ENCODE measurements around the gene SUSD1. TPM values are rescaled to one million over a fixed set of nuclear protein-coding genes. Genes with fewer than 3 reads are reported as not detected.

The SUSD1 gene
- total and polyA plus RNA-seq, 10 donors, result 4.4 to 26.8 (median 20.2) TPM

- Histone ChIP-seq H3K4me1 (peaks cover 34 to 61% (median 47%) of the 10 kb centered on the region in 6 donors), H3K4me3 (no peak overlapping the region), H3K27me3 (replicated peaks in 1 of 7) (no peaks in the 10 kb centered on the region), H3K27ac (peak overlapping the region in 7 of 8 donors; percentile 2 to 77 (median 49)), H3K36me3 (no peaks in the 10 kb centered on the region), H3K9me3 (no peaks in the 10 kb centered on the region)
- intact Hi-C loops (cut with DNase I; ENCODE audit: low total_unique reads), result no loop called here
- 65 to 79% (median 70%) methylated on average over 13 of the region's 13 CpGs for WGBS, 5 donors
- no peak for DNase-seq
- TF ChIP-seq POLR2A (IDR thresholded peaks at IDR 0.05), result no peak
- TF ChIP-seq CTCF (IDR thresholded peaks at IDR 0.05 in 8 of 11, conservative IDR thresholded peaks at IDR 0.05 in 3 of 11), result no peak
- TF ChIP-seq POLR2AphosphoS5 (IDR thresholded peaks at IDR 0.05), result no peak
These were observed 146.6 kb downstream of the SUSD1 start for GRCh38 chr9:112028242-112029221.

DNA sequence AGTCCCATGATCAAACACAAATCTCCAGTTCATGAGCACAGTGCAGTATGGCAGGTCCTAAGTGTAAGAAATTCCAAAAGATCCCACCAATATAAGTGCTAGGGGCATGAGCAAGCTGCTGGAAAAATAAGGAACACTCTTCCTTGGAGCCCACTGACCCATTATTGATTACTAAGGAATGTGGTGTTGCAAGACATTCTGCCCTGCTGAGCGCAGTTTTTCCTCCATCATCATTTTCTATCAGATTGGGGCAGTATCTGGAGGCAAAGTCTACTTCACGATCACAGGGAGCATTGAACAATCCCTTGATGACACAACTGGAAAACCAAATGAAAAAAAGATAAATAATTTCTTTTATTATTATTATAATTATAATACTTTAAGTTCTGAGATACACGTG lies 149.2 kb downstream of the SUSD1 start:
- no peaks in the 10 kb centered on the region for H3K36me3 ChIP-seq
- intact Hi-C loops (cut with DNase I; ENCODE audit: low total_unique reads), result no loop called here
- no peak overlapping the region for H3K27ac ChIP-seq
- H3K4me1 ChIP-seq, result peaks cover 24 to 51% (median 31%) of the 10 kb centered on the region in 6 donors
- no peaks in the 10 kb centered on the region for H3K9me3 ChIP-seq
- no peak overlapping the region for H3K4me3 ChIP-seq
- TF ChIP-seq POLR2AphosphoS5 (IDR thresholded peaks at IDR 0.05) (no peak), CTCF (IDR thresholded peaks at IDR 0.05 in 8 of 11, conservative IDR thresholded peaks at IDR 0.05 in 3 of 11) (no peak), POLR2A (IDR thresholded peaks at IDR 0.05) (no peak)
- WGBS, 5 donors, result 89 to 98% (median 94%) methylated on average over 3 of the region's 3 CpGs
- no peak for DNase-seq
- no peaks in the 10 kb centered on the region for H3K27me3 ChIP-seq (replicated peaks in 1 of 7)

DNA sequence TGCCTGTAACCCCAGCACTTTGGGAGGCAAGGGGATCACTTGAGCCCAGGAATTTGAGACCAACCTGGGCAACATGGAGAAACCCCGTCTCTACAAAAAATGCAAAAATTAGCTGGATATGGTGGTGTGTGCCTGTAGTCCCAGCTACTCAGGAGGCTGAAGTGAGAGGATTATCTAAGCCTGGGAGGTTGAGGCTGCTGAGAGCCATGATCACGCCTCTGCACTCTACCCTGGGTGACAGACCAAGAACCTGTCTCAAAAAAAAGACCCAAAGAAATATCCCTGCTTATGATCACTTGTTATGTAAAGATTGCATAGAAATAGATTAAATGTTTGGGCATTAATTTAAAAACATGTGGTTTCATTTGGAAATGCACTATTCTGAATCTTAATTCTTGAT lies 153.4 kb downstream of the SUSD1 start:
- Histone ChIP-seq H3K9me3 (no peaks in the 10 kb centered on the region), H3K4me1 (peaks cover 0 to 26% (median 17%) of the 10 kb centered on the region in 6 donors), H3K36me3 (no peaks in the 10 kb centered on the region), H3K27ac (peak overlapping the region in 4 of 8 donors; percentile 4 to 29 (median 20)), H3K27me3 (replicated peaks in 1 of 7) (no peaks in the 10 kb centered on the region), H3K4me3 (no peak overlapping the region)
- TF ChIP-seq CTCF (IDR thresholded peaks at IDR 0.05 in 8 of 11, conservative IDR thresholded peaks at IDR 0.05 in 3 of 11) (no peak), POLR2A (IDR thresholded peaks at IDR 0.05) (no peak), POLR2AphosphoS5 (IDR thresholded peaks at IDR 0.05) (no peak)
- no peak for DNase-seq
- intact Hi-C loops (cut with DNase I; ENCODE audit: low total_unique reads), result no loop called here
- WGBS, 5 donors, result 88 to 100% (median 96%) methylated on average over 2 of the region's 2 CpGs

Data from spleen (tissue), 11 donors.